ENCODE results near the gene LEAP2.

LEAP2 gene

DNA sequence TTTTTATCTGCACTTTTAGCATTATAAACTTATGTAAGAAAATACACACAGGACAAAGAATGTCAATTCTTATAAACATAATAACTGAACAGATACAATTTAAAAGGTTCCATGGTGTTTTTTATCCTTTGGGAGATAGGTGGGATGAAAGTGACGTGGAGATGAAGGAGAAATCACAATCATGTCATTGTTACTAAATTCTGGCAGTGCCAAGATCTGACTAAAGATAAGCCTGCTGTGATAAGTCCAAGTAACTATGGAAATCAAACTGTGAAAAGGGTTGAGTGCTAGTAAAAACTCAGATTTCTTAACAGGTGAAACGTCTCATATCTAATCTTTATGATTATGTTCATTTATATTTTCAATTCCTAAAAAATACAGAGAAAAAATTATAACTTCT is 11.1 kb downstream of the LEAP2 start:
- no peak for DNase-seq

GRCh38 chr5:132886064-132886823 is 12.8 kb downstream of the LEAP2 start:
- no peak for DNase-seq

GRCh38 chr5:132887283-132887682 is 13.8 kb downstream of the LEAP2 start:
- no peak for DNase-seq

DNA sequence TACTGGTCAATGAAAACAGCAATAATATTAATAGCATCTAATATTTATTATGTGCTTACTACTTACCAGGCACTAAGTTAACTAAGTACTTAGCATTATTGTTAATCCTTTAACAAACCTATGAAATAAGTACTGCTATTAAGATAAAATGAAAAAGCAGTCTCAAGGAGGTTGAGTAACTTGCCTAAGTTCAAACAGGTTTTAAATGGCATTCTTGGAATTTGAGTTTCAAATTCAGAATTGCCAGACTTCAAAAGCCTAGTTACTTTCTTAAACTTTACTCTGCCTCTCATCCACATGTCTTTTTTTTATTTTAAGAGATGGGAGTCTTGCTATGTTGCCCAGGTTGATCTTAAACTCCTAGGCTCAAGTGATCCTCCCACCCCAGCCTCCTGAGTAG is 16.0 kb downstream of the LEAP2 start:
- no peak for DNase-seq

- no peak for DNase-seq
Observed at GRCh38 chr5:132890817-132891216, 17.3 kb downstream of the LEAP2 start.

- DNase-seq = no peak
Observed at GRCh38 chr5:132895719-132896305, 22.3 kb downstream of the LEAP2 start.

- DNase-seq = no peak
Observed at GRCh38 chr5:132896685-132897084, 23.2 kb downstream of the LEAP2 start.

- no peak for DNase-seq
Observed at GRCh38 chr5:132898094-132898493, 24.6 kb downstream of the LEAP2 start.

DNA sequence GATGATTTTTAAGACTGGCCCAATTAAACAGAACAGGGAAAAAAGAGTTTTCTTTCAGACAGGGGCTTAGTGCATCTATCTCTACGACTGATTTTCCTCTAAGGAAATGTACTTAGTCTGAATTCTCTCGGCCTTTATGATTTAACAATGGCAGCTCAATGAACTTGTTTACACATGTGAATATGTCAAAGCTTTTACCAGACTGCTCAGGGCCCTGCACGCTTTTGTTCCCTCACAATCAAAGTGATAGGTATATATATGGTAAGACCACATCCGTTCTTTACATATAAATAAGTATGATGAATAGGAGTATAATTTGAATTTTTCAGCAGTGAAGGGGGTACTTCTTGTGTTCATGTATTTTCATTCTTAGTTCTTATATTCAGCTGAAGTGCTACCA is 27.6 kb downstream of the LEAP2 start:
- no peak for DNase-seq

GRCh38 chr5:132901730-132902129 is 28.3 kb downstream of the LEAP2 start:
- no peak for DNase-seq

- no peak for DNase-seq
Observed at GRCh38 chr5:132905938-132906337, 32.5 kb downstream of the LEAP2 start.

GRCh38 chr5:132907161-132907560 is 33.7 kb downstream of the LEAP2 start:
- DNase-seq = no peak

DNA sequence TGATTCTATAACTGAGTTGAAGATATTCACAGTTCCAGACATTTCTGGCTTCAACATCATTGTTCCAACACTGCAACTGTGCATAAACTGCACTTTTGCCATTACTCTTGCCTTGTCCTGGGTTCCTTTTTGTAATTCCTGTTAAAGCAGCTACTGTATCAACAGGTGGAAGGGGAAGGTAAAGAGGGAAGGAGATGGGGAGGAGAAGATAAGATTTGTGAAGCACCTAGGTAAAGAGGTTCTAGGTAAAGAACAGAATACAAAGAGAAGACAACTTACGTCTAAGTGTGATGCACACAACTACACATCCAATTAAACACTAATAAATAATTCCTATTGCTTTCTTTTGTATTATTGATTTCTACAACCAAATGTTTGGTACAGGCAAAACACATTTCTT is 36.2 kb downstream of the LEAP2 start:
- no peak for DNase-seq

DNA sequence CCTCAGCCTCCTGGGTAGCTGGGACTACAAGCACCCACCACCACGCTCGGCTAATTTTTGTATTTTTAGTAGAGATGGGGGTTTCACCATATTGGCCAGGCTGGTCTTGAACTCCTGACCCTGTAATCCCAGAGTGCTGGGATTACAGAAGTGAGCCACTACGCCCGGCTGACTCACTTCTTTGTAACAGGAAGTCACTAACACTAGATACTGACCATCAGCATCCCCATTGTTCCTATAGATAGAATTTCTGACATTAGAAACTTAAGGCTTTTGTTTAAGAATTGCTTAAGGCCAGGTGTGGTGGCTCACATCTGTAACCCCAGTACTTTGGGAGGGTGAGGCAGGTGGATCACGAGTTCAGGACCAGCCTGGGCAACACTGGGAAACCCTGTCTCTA is 42.2 kb downstream of the LEAP2 start:
- DNase-seq = no peak

DNA sequence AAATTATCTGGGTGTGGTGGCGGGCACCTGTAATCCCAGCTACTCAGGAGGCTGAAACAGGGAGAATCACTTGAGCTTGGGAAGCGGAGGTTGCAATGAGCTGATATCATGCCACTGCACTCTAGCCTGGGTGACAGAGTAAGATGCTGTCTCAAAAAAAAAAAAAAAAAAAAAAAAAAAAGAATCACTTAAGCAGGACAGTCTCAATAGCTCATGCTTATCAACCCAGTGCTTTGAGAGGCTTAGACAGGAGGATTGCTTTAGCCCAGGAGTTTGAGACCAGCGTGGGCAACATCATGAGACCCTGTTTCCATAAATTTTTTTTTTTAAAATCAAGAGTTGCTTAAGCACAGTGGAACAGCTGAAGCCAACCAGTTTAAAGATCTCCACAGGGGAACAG is 42.6 kb downstream of the LEAP2 start:
- DNase-seq = no peak
